ENCODE measurements around the gene AP3S2. TPM values are rescaled to one million over a fixed set of nuclear protein-coding genes. Genes with fewer than 3 reads are reported as not detected.

Gene AP3S2
- total and polyA plus RNA-seq, 4 donors = 8.4 to 73.5 (median 25.9) TPM

GRCh38 chr15:89802231-89802928, 91.4 kb downstream of the AP3S2 start:
- H3K36me3 ChIP-seq (ENCODE audit: control insufficient read depth in 4 of 4, insufficient read depth in 3 of 4, low read depth in 1 of 4, low read length in 3 of 4) = peaks cover 20 to 42% (median 35%) of the 10 kb centered on the region in 4 donors
- 75% methylated on average over 16 of the region's 16 CpGs for WGBS
- no peaks in the 10 kb centered on the region for H3K27me3 ChIP-seq (ENCODE audit: control insufficient read depth in 4 of 4, insufficient read depth in 4 of 4, low read length in 3 of 4)
- H3K27ac ChIP-seq (ENCODE audit: low read depth in 1 of 2, low read length in 2 of 2) = peak overlapping the region in 1 of 2 donors; percentile 38
- H3K4me3 ChIP-seq (ENCODE audit: low read depth in 1 of 3, low read length in 3 of 3) = no peak overlapping the region
- H3K9ac ChIP-seq (ENCODE audit: low read depth in 1 of 2, low read length in 2 of 2) = no peak overlapping the region
- H3K4me1 ChIP-seq (ENCODE audit: control insufficient read depth in 4 of 4, insufficient read depth in 4 of 4, low read length in 3 of 4) = peaks cover 12 to 47% (median 30%) of the 10 kb centered on the region in 4 donors
- DNase-seq (ENCODE audit: low spot score) = no peak
- TF ChIP-seq HNF4A (conservative IDR thresholded peaks at IDR 0.05) (no peak), ATF3 (IDR thresholded peaks at IDR 0.05) (no peak), YY1 (IDR thresholded peaks at IDR 0.05) (no peak), NR2F2 (IDR thresholded peaks at IDR 0.05) (no peak), REST (IDR thresholded peaks at IDR 0.05) (no peak), JUND (IDR thresholded peaks at IDR 0.05) (no peak), FOXA1 (IDR thresholded peaks at IDR 0.05) (no peak), RXRA (IDR thresholded peaks at IDR 0.05) (no peak), ZBTB33 (IDR thresholded peaks at IDR 0.05) (no peak), FOXA2 (IDR thresholded peaks at IDR 0.05) (no peak), TAF1 (conservative IDR thresholded peaks at IDR 0.05) (no peak), CTCF (IDR thresholded peaks at IDR 0.05; ENCODE audit: low read depth, low read length, missing input control) (no peak), GABPA (IDR thresholded peaks at IDR 0.05 in 1 of 2, conservative IDR thresholded peaks at IDR 0.05 in 1 of 2) (no peak), EGR1 (IDR thresholded peaks at IDR 0.05; ENCODE audit: low read depth in 2 of 2) (no peak), RAD21 (IDR thresholded peaks at IDR 0.05) (no peak), MAX (IDR thresholded peaks at IDR 0.05) (no peak), SP1 (IDR thresholded peaks at IDR 0.05) (no peak)
- H3K9me3 ChIP-seq (ENCODE audit: control insufficient read depth in 4 of 4, low read length in 3 of 4) = no peaks in the 10 kb centered on the region
